Stomach (tissue), 4 donors: ENCODE results near the gene ARSA.
"Not testable (repeated sequence)": the region's sequence is repeated elsewhere in the genome, so short reads cannot be mapped to it uniquely, and the experiment has no call there.

Experiments
- EP300 ChIP-seq: sonication (generic); formaldehyde crosslinking; IDR thresholded peaks from one replicate; pipeline ENCODE4 v1.6.1; 2017; ENCODE audit warnings: antibody characterized with exemption
- POLR2A ChIP-seq, 4 donors: fragments of 450-650 bp; IDR thresholded peaks; one replicate each; pipeline ENCODE4 v1.6.1; 2016; ENCODE audit warnings: antibody characterized with exemption in 4 of 4, control low read depth in 2 of 4, mild to moderate bottlenecking in 1 of 4, moderate library complexity in 1 of 4
- POLR2AphosphoS5 ChIP-seq, 3 donors: sonication (generic); formaldehyde crosslinking; IDR thresholded peaks; one replicate each; pipeline ENCODE4 v1.6.1; 2016; ENCODE audit warnings: antibody characterized with exemption in 3 of 3
- TF ChIP-seq, protein P1 (sequence below), 7 experiments: fragments of 450-650 bp in 4 of 7; fragments of 200-600 bp in 3 of 7; sonication (generic) in 3 of 7; IDR thresholded peaks; one replicate each; pipeline ENCODE4 v1.5.1; 2016 to 2019; ENCODE audit warnings: antibody characterized with exemption in 7 of 7, control low read depth in 2 of 7, mild to moderate bottlenecking in 1 of 7

DNA sequence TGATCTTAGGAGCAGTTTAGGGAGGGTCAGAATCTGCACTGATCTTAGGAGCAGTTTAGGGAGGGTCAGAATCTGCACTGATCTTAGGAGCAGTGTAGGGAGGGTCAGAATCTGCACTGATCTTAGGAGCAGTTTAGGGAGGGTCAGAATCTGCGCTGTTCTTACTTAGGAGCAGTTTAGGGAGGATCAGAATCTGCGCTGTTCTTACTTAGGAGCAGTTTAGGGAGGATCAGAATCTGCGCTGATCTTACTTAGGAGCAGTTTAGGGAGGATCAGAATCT is 15.8 kb upstream of the ARSA start:
- TF ChIP-seq, protein P1, sequence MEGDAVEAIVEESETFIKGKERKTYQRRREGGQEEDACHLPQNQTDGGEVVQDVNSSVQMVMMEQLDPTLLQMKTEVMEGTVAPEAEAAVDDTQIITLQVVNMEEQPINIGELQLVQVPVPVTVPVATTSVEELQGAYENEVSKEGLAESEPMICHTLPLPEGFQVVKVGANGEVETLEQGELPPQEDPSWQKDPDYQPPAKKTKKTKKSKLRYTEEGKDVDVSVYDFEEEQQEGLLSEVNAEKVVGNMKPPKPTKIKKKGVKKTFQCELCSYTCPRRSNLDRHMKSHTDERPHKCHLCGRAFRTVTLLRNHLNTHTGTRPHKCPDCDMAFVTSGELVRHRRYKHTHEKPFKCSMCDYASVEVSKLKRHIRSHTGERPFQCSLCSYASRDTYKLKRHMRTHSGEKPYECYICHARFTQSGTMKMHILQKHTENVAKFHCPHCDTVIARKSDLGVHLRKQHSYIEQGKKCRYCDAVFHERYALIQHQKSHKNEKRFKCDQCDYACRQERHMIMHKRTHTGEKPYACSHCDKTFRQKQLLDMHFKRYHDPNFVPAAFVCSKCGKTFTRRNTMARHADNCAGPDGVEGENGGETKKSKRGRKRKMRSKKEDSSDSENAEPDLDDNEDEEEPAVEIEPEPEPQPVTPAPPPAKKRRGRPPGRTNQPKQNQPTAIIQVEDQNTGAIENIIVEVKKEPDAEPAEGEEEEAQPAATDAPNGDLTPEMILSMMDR (IDR thresholded peaks at IDR 0.05): not testable (repeated sequence)
- not testable (repeated sequence) for TF ChIP-seq EP300; POLR2A (IDR thresholded peaks at IDR 0.05); POLR2AphosphoS5 (IDR thresholded peaks at IDR 0.05)
